Caco-2 (cell line): ENCODE measurements around the gene CASZ1. TPM values are rescaled to one million over a fixed set of nuclear protein-coding genes. Genes with fewer than 3 reads are reported as not detected.

ENCODE experiments used
- BruUV-seq: library from RNA; stranded (reverse); fragments of 400-500 nt; replicated peaks from 2 replicates; lab custom pipeline; 2021; lab: Mats Ljungman, UMichigan
- CTCF ChIA-PET: fragments of 300-600 bp; sonication (Branson Sonifier 250); formaldehyde crosslinking; loops from one replicate; lab custom pipeline; 2022; ENCODE audit warnings: antibody characterized with exemption; lab: Charles Lee
- POLR2A ChIA-PET: fragments of 300-600 bp; sonication (Branson Sonifier 250); formaldehyde crosslinking; loops from one replicate; lab custom pipeline; 2022; ENCODE audit warnings: antibody characterized with exemption; lab: Charles Lee
- DNase-seq, 2 experiments: peaks; one replicate each; pipeline versions ENCODE4 v3.0.0 to v3.0.0-alpha.2; 2020 to 2022
- H3K27me3 ChIP-seq: replicated peaks from 2 replicates; pipeline ENCODE4 v1.6.0; 2011; ENCODE audit warnings: low read length; ENCODE audit not compliant: control insufficient read depth, insufficient read depth
- H3K36me3 ChIP-seq: 2 replicates; pipeline ENCODE4 v1.5.1; 2011; ENCODE audit warnings: low read length; ENCODE audit not compliant: control insufficient read depth, insufficient read depth
- H3K4me1 ChIP-seq: fragments of 250-450 bp; sonication (Bioruptor Pico); 2 replicates; pipeline ENCODE4 v1.5.1; 2020; ENCODE audit warnings: mild to moderate bottlenecking
- H3K4me3 ChIP-seq: 2 replicates; pipeline ENCODE4 v1.5.1; 2011; ENCODE audit warnings: low read depth, mild to moderate bottlenecking, control low read depth, low read length
- H3K9me3 ChIP-seq: fragments of 250-450 bp; sonication (Bioruptor Pico); 2 replicates; pipeline ENCODE4 v1.5.1; 2020; ENCODE audit warnings: mild to moderate bottlenecking, moderate library complexity
- H3K27ac Mint-ChIP-seq: one replicate; pipeline ENCODE4 v1.8.0; 2022; ENCODE audit warnings: mixed read lengths; ENCODE audit not compliant: unreplicated experiment
- H3K27me3 Mint-ChIP-seq: one replicate; pipeline ENCODE4 v1.8.0; 2022; ENCODE audit warnings: mixed read lengths; ENCODE audit not compliant: insufficient read depth, unreplicated experiment
- H3K36me3 Mint-ChIP-seq: one replicate; pipeline ENCODE4 v1.8.0; 2022; ENCODE audit warnings: mild to moderate bottlenecking, mixed read lengths; ENCODE audit not compliant: insufficient read depth, unreplicated experiment
- H3K4me1 Mint-ChIP-seq: one replicate; pipeline ENCODE4 v1.8.0; 2022; ENCODE audit warnings: low read depth, mixed read lengths; ENCODE audit not compliant: unreplicated experiment
- H3K4me3 Mint-ChIP-seq: one replicate; pipeline ENCODE4 v1.8.0; 2022; ENCODE audit warnings: mild to moderate bottlenecking, moderate library complexity, mixed read lengths; ENCODE audit not compliant: unreplicated experiment
- H3K9me3 Mint-ChIP-seq: one replicate; pipeline ENCODE4 v1.8.0; 2022; ENCODE audit warnings: mixed read lengths; ENCODE audit not compliant: unreplicated experiment
- intact Hi-C: fragments of 100-400 bp; cut with micrococcal nuclease; formaldehyde crosslinking; loops from one replicate; pipeline ENCODE4 v1.10.0; 2022; ENCODE audit not compliant: unreplicated experiment
- total RNA-seq: library from RNA; stranded (reverse); gene quantifications from 2 replicates; pipeline ENCODE4 v1.2.3, GENCODE V29; 2022
- TF ChIP-seq, protein P1 (sequence below), 2 experiments: fragments of 200-600 bp in 1 of 2; IDR thresholded peaks; 1 replicate in 1 of 2; 2 replicates in 1 of 2; pipeline versions ENCODE4 v1.5.1 to v1.8.0; 2011 to 2022; ENCODE audit warnings: antibody characterized with exemption in 1 of 2, control low read depth in 1 of 2, inconsistent platforms in 1 of 2, low read depth in 1 of 2, low read length in 1 of 2, mild to moderate bottlenecking in 1 of 2, moderate library complexity in 1 of 2; ENCODE audit not compliant: insufficient read depth in 1 of 2, severe bottlenecking in 1 of 2, unreplicated experiment in 1 of 2

Gene CASZ1
- total RNA-seq, 1 experiment from 2014 or later, result 10.9 TPM

GRCh38 chr1:10692401-10693021 lies 103.9 kb downstream of the CASZ1 start:
- no peaks in the 10 kb centered on the region for H3K27me3 Mint-ChIP-seq
- peaks cover 8% of the 10 kb centered on the region for H3K4me1 ChIP-seq
- no peaks in the 10 kb centered on the region for H3K36me3 ChIP-seq
- no peaks in the 10 kb centered on the region for H3K9me3 ChIP-seq
- ChIA-PET CTCF (no interaction called here), POLR2A (no interaction called here)
- H3K4me3 ChIP-seq, result no peak overlapping the region
- BruUV-seq, result no TSS peak
- H3K27me3 ChIP-seq, result no peaks in the 10 kb centered on the region
- intact Hi-C loops, result loop anchor here (1.0 to 10.0 kb wide), 3 partner anchors 100 to 178 kb away; no protein-coding TSS in a partner anchor
- H3K36me3 Mint-ChIP-seq, result no peaks in the 10 kb centered on the region
- TF ChIP-seq, protein P1, sequence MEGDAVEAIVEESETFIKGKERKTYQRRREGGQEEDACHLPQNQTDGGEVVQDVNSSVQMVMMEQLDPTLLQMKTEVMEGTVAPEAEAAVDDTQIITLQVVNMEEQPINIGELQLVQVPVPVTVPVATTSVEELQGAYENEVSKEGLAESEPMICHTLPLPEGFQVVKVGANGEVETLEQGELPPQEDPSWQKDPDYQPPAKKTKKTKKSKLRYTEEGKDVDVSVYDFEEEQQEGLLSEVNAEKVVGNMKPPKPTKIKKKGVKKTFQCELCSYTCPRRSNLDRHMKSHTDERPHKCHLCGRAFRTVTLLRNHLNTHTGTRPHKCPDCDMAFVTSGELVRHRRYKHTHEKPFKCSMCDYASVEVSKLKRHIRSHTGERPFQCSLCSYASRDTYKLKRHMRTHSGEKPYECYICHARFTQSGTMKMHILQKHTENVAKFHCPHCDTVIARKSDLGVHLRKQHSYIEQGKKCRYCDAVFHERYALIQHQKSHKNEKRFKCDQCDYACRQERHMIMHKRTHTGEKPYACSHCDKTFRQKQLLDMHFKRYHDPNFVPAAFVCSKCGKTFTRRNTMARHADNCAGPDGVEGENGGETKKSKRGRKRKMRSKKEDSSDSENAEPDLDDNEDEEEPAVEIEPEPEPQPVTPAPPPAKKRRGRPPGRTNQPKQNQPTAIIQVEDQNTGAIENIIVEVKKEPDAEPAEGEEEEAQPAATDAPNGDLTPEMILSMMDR (IDR thresholded peaks at IDR 0.05; ENCODE audit: insufficient read depth in 1 of 2, low read depth in 1 of 2, low read length in 1 of 2, severe bottlenecking in 1 of 2, unreplicated experiment in 1 of 2), result peak; percentile 40 to 45
- peak; percentile 51 to 71 for DNase-seq
- no peak overlapping the region for H3K27ac Mint-ChIP-seq
- H3K4me1 Mint-ChIP-seq, result peaks cover 4% of the 10 kb centered on the region
- no peaks in the 10 kb centered on the region for H3K9me3 Mint-ChIP-seq
- H3K4me3 Mint-ChIP-seq, result peak overlapping the region; percentile 68

DNA sequence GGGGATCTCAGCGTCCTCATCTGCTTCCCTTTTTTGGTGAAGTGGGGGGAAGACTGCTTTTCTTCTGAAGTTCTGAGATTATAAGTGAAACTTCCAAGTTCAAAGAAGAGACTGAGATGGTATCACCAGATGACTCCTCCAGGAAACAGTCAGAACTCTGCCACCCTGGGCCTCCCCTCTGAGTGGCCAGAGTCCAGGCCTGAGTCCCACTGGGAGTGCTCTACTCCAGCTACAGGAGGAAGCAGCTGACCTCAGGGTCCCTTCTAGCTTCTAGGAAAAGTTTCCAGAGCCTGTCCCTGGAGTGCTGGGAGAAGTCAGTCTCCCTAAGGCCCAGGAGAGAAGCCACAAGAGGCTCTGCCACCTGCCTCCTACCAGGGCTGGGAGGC lies 104.7 kb downstream of the CASZ1 start:
- Histone ChIP-seq H3K27me3 (no peaks in the 10 kb centered on the region), H3K36me3 (no peaks in the 10 kb centered on the region), H3K9me3 (no peaks in the 10 kb centered on the region), H3K4me3 (no peak overlapping the region), H3K4me1 (peaks cover 11% of the 10 kb centered on the region)
- ChIA-PET POLR2A (no interaction called here), CTCF (no interaction called here)
- no peak for DNase-seq
- H3K27ac Mint-ChIP-seq, result no peak overlapping the region
- no peaks in the 10 kb centered on the region for H3K27me3 Mint-ChIP-seq
- H3K9me3 Mint-ChIP-seq, result no peaks in the 10 kb centered on the region
- H3K36me3 Mint-ChIP-seq, result no peaks in the 10 kb centered on the region
- TF ChIP-seq, protein P1 (IDR thresholded peaks at IDR 0.05; ENCODE audit: insufficient read depth in 1 of 2, low read depth in 1 of 2, low read length in 1 of 2, severe bottlenecking in 1 of 2, unreplicated experiment in 1 of 2), result no peak
- H3K4me1 Mint-ChIP-seq, result peaks cover 10% of the 10 kb centered on the region
- intact Hi-C loops, result loop anchor here (1.0 to 10.0 kb wide), 3 partner anchors 101 to 178 kb away; no protein-coding TSS in a partner anchor
- no peak overlapping the region for H3K4me3 Mint-ChIP-seq
- no TSS peak for BruUV-seq

DNA sequence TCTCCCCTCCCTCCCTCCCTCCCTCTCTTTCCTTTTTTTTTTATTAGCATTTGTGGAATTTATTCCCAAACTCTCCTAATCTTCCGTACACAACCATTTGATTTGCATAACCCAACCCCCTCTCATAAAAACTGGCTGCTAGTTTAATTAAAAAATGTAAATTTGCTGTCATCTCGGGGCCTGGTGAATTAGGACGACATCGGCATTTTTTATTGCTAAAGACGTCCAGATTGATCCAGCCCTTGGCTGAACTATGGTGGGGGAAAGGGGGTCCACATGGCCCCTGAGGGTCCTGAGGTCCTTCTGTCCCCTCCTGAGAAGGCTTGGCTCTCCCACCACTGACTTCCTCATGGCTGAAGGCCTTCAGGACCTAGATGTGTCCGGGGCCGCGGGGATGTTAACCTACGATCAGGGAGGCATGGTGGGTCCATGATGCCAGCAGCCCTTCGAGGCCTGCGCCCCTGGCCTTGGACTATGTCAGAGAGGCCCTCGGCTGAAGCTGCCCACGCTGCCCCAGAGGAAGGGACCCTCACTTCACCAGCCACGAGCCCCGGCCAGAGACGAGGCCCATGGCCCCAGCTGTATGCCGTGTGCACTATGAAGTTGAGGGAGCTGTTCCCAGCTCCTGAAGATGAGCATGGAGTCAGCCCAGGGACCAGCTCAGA lies 105.2 kb downstream of the CASZ1 start:
- Histone ChIP-seq H3K36me3 (no peaks in the 10 kb centered on the region), H3K9me3 (no peaks in the 10 kb centered on the region), H3K4me1 (peaks cover 17% of the 10 kb centered on the region), H3K27me3 (no peaks in the 10 kb centered on the region), H3K4me3 (no peak overlapping the region)
- TF ChIP-seq, protein P1 (IDR thresholded peaks at IDR 0.05; ENCODE audit: insufficient read depth in 1 of 2, low read depth in 1 of 2, low read length in 1 of 2, severe bottlenecking in 1 of 2, unreplicated experiment in 1 of 2), result no peak
- intact Hi-C loops, result loop anchor here (5.0 to 10.0 kb wide), 2 partner anchors 101 to 176 kb away; no protein-coding TSS in a partner anchor
- Mint-ChIP-seq H3K27ac (no peak overlapping the region), H3K9me3 (no peaks in the 10 kb centered on the region), H3K4me3 (no peak overlapping the region), H3K36me3 (no peaks in the 10 kb centered on the region), H3K4me1 (peaks cover 11% of the 10 kb centered on the region), H3K27me3 (no peaks in the 10 kb centered on the region)
- CTCF ChIA-PET, result no interaction called here
- POLR2A ChIA-PET, result no interaction called here
- no peak for DNase-seq
- BruUV-seq, result no TSS peak
